Choroid plexus epithelial cell (primary cell): ENCODE results near the gene LARP4.
"Not testable (repeated sequence)": the region's sequence is repeated elsewhere in the genome, so short reads cannot be mapped to it uniquely, and the experiment has no call there.

Source experiments
- DNase-seq: peaks from one replicate; pipeline ENCODE4 v3.0.0-alpha.2; 2010; ENCODE audit warnings: low read depth
- H3K4me3 ChIP-seq: 2 replicates; pipeline ENCODE4 v1.5.1; 2011; ENCODE audit warnings: low read depth, mild to moderate bottlenecking, control low read depth, low read length, moderate library complexity
- TF ChIP-seq, protein P1 (sequence below): conservative IDR thresholded peaks from 2 replicates; pipeline ENCODE4 v1.5.1; 2011; ENCODE audit warnings: low read depth, mild to moderate bottlenecking, control low read depth, inconsistent platforms, low read length, moderate library complexity

The LARP4 gene

DNA sequence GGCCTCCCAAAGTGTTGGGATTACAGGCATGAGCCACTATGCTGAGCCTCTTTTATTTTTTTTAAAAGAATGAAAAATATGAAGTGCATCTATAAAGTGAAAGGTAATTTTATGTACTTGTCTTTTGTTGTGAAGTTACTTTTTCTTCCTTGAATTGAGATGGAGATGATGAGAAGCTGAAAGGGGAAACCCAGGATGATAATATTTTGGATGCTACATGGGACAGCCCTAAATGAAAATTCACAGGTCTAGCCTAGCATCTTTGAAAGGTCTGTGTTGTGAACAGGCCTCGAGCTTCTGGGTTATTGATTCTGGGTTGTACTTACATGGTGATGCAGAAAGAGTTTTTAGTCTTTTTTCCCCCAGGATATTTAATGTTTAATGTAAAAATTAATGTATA is 118.7 kb downstream of the LARP4 start:
- no peak for DNase-seq
- TF ChIP-seq, protein P1, sequence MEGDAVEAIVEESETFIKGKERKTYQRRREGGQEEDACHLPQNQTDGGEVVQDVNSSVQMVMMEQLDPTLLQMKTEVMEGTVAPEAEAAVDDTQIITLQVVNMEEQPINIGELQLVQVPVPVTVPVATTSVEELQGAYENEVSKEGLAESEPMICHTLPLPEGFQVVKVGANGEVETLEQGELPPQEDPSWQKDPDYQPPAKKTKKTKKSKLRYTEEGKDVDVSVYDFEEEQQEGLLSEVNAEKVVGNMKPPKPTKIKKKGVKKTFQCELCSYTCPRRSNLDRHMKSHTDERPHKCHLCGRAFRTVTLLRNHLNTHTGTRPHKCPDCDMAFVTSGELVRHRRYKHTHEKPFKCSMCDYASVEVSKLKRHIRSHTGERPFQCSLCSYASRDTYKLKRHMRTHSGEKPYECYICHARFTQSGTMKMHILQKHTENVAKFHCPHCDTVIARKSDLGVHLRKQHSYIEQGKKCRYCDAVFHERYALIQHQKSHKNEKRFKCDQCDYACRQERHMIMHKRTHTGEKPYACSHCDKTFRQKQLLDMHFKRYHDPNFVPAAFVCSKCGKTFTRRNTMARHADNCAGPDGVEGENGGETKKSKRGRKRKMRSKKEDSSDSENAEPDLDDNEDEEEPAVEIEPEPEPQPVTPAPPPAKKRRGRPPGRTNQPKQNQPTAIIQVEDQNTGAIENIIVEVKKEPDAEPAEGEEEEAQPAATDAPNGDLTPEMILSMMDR, result no peak
- no peak overlapping the region for H3K4me3 ChIP-seq

DNA sequence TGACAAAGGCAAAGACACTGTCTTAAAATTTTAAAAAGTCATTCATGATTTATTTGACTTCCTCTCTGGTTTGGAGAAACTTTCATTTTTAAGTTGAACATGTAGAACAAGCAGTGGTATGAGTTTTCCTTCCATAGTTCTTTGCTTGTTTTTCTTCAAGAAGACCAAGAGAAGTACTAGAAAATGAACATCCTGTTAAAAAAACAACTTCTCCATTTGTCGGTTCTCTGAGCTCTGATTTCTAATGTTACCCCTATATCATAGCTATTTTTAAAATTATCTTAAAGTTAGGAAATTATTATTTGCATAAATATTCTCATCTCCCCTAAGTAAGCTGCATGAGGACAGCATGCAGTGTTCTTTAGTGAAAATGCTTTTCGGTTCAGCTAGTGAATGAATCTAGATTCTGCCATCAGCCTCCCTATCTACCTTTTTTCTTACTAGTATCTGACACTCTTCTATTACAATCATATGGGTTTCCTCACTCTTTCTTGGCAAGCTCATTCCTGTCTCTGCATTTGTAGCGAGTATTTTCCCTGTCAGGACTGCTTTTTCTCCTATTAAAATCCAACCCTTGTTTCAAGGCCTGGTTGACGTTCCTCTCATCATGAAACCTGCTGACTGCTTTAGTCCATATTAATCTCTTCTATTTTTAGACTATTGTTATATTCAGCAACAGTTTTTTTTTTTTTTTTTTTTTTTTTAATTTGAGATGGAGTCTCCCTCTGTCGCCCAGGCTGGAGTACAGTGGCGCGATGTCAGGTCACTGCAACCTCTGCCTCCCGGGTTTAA is 119.9 kb downstream of the LARP4 start:
- peak; percentile 26 for DNase-seq
- H3K4me3 ChIP-seq, result no peak overlapping the region
- TF ChIP-seq, protein P1, result no peak

DNA sequence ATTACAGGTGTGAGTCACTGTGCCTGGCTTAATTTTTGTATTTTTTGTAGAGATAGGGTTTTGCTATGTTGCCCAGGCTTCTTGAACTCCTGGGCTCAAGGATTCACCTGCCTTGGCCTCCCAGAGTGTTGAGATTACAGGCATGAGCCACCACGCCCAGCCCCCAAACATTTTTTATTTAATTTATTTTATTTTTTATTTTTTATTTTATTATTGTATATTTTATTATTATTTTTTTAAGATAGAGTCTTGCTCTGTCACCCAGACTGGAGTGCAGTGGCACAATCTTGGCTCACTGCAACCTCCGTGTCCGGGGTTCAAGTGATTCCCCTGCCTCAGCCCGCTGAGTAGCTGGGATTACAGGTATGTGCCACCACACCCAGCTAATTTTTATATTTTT is 121.1 kb downstream of the LARP4 start:
- DNase-seq, H3K4me3 ChIP-seq: not testable (repeated sequence)

DNA sequence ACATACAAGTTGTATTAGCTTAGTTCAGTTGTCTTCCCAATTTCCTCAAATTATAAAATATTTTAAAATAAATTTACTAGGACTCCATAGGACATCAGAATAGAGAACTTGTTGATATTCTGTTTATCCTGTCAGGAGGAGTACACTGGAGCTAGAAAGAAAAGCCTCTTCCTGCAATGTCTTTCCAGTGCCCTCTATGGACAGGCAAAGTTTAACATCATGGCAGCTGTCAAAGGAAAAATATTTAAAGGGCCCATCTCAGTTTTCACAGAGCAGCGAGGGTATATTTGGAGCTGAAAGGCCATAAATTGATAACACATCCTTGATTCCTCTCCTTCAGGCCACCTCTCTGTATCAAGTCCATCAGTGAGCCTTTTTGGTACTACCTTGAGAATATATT is 123.1 kb downstream of the LARP4 start:
- H3K4me3 ChIP-seq, result no peak overlapping the region
- TF ChIP-seq, protein P1, result no peak
- DNase-seq, result no peak

DNA sequence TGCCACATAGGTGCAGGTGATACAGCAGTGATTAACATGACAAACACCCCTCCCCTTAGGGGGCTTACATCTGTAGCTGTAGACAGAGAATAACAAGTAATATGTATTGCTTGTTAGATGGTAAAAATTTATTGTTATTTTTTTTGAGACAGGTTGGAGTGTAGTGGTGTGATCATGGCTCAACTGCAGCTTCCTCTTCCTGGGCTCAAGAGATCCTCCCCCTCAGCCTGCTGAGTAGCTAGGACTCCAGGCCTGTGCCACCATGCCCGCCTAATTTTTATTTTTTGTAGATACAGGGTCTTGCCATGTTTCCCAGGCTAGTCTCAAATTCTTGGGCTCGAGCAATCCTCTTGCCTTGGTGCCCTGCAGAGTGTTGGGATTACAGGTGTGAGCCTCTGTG is 123.9 kb downstream of the LARP4 start:
- DNase-seq, result no peak
- no peak overlapping the region for H3K4me3 ChIP-seq
- TF ChIP-seq, protein P1, result no peak

DNA sequence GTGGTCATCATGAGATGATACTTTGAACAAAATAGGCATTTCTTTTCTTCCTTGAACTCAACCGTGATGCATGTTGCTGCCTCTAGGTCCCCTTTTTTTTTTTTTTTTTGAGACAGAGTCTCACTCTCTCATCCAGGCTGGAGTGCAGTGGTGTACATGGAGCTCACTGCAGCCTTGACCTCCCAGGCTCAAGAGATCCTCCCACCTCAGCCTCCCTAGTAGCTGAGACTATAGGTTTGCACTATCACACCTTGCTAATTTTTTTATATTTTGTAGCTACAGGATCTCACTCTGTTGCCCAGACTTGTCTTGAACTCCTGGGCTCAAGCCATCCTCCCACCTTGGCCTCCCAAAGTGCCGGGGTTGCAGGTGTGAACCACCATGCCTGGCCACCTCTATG is 124.7 kb downstream of the LARP4 start:
- DNase-seq, result no peak
- H3K4me3 ChIP-seq, result no peak overlapping the region
- TF ChIP-seq, protein P1, result no peak

DNA sequence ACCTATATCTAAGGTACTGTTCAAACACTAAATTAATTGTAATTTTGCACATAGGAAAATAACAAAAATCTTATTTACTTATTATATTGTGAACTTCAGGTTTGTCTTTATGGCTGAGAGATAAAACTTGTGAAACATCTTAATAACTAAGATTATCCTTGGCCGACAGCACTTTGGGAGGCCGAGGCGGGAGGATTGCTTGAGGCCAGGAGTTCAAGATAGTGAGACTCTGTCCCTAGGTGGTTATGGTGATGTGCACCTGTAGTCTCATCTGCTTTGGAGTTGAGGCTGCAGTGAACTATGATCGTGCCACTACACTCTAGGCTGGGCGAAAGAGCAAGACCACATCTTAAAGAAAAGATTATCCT is 126.7 kb downstream of the LARP4 start:
- DNase-seq, result no peak
- H3K4me3 ChIP-seq, result no peak overlapping the region
- TF ChIP-seq, protein P1, result no peak
